ENCODE measurements around the gene GATAD1.

- no peak for TF ChIP-seq CTCF (IDR thresholded peaks at IDR 0.05)
- no peak for TF ChIP-seq TP53 (CRISPR knock-in tag; IDR thresholded peaks at IDR 0.05)
- no peak for TF ChIP-seq CREB1 (CRISPR knock-in tag; IDR thresholded peaks at IDR 0.05)
- no peak for TF ChIP-seq ZNF232 (CRISPR knock-in tag; IDR thresholded peaks at IDR 0.05)
- TF ChIP-seq SP1 (CRISPR knock-in tag; conservative IDR thresholded peaks at IDR 0.05): no peak
- TF ChIP-seq PRRX2 (CRISPR knock-in tag; IDR thresholded peaks at IDR 0.05): no peak
- TF ChIP-seq ATF1 (CRISPR knock-in tag; IDR thresholded peaks at IDR 0.05): no peak
- no peak for TF ChIP-seq CBFB (CRISPR knock-in tag; IDR thresholded peaks at IDR 0.05; ENCODE audit: low read depth)
- no peak for TF ChIP-seq IRF1 (CRISPR knock-in tag; IDR thresholded peaks at IDR 0.05)
- no peak for TF ChIP-seq ESRRA (CRISPR knock-in tag; IDR thresholded peaks at IDR 0.05; ENCODE audit: borderline replicate concordance)
- no peak for TF ChIP-seq E2F1 (CRISPR knock-in tag; IDR thresholded peaks at IDR 0.05)
- TF ChIP-seq HMGA2 (CRISPR knock-in tag; IDR thresholded peaks at IDR 0.05): no peak
- no peak for TF ChIP-seq ZNF121 (CRISPR knock-in tag; IDR thresholded peaks at IDR 0.05)
These were observed 34.5 kb upstream of the GATAD1 start for GRCh38 chr7:92412745-92413144.

Measured in WTC11 (cell line).